GM12878 (cell line): ENCODE data around the gene EP400.

Experiments
- ATF3 ChIP-seq: IDR thresholded peaks from 2 replicates; pipeline ENCODE4 v1.6.1; 2011; ENCODE audit warnings: low read depth, mild to moderate bottlenecking, low read length, moderate library complexity, borderline replicate concordance; ENCODE audit errors: extremely low read depth
- CTCF ChIP-seq, 3 experiments: IDR thresholded peaks in 2 of 3; conservative IDR thresholded peaks in 1 of 3; 2 replicates each; pipeline ENCODE4 v1.5.1; 2011; ENCODE audit warnings: low read depth in 3 of 3, low read length in 3 of 3, mild to moderate bottlenecking in 3 of 3, control low read depth in 2 of 3, moderate library complexity in 2 of 3, inconsistent platforms in 1 of 3, mixed read lengths in 1 of 3; ENCODE audit not compliant: control insufficient read depth in 2 of 3, insufficient read depth in 1 of 3; ENCODE audit errors: extremely low read depth in 1 of 3
- FOXM1 ChIP-seq: IDR thresholded peaks from 2 replicates; pipeline ENCODE4 v1.6.1; 2012; ENCODE audit warnings: low read depth, mild to moderate bottlenecking, inconsistent platforms, low read length, moderate library complexity
- MTA2 ChIP-seq: fragments of 450-650 bp; IDR thresholded peaks from 2 replicates; pipeline ENCODE4 v1.6.1; 2016; ENCODE audit warnings: low read depth, mild to moderate bottlenecking, moderate library complexity
- RAD21 ChIP-seq: IDR thresholded peaks from 2 replicates; pipeline ENCODE4 v1.6.1; 2011; ENCODE audit warnings: mild to moderate bottlenecking, low read depth, low read length, moderate library complexity; ENCODE audit not compliant: insufficient read depth
- REST ChIP-seq: IDR thresholded peaks from 2 replicates; pipeline ENCODE4 v1.6.1; 2012; ENCODE audit warnings: mild to moderate bottlenecking, low read depth, low read length
- SIN3A ChIP-seq: IDR thresholded peaks from 2 replicates; pipeline ENCODE4 v1.6.1; 2012; ENCODE audit warnings: low read depth, low read length, improper control_type of control experiment
- SREBF2 ChIP-seq: IDR thresholded peaks from 2 replicates; pipeline ENCODE4 v1.6.1; 2012; ENCODE audit warnings: mild to moderate bottlenecking, low read length
- TCF12 ChIP-seq: IDR thresholded peaks from 2 replicates; pipeline ENCODE4 v1.6.1; 2011; ENCODE audit warnings: low read depth, mild to moderate bottlenecking, low read length
- TCF7 ChIP-seq: IDR thresholded peaks from 2 replicates; pipeline ENCODE4 v1.6.1; 2014; ENCODE audit warnings: antibody characterized with exemption, borderline replicate concordance
- ZZZ3 ChIP-seq: IDR thresholded peaks from 2 replicates; pipeline ENCODE4 v1.6.1; 2011; ENCODE audit warnings: low read depth; ENCODE audit not compliant: control insufficient read depth, insufficient read length

- no peak for TF ChIP-seq CTCF (IDR thresholded peaks at IDR 0.05 in 2 of 3, conservative IDR thresholded peaks at IDR 0.05 in 1 of 3; ENCODE audit: control insufficient read depth in 2 of 3, extremely low read depth in 1 of 3, insufficient read depth in 1 of 3, low read depth in 3 of 3, low read length in 3 of 3)
- no peak for TF ChIP-seq TCF12
- TF ChIP-seq SREBF2 = no peak
- no peak for TF ChIP-seq FOXM1
- TF ChIP-seq MTA2 = no peak
- TF ChIP-seq TCF7 = no peak
- TF ChIP-seq ATF3 = no peak
- TF ChIP-seq RAD21 = no peak
- no peak for TF ChIP-seq SIN3A
- no peak for TF ChIP-seq ZZZ3
- TF ChIP-seq REST = no peak
Observed at GRCh38 chr12:131962069-131962468, 12.3 kb downstream of the EP400 start.
